Adrenal gland (tissue), 12 donors: ENCODE results near the gene SMTNL1. TPM values are rescaled to one million over a fixed set of nuclear protein-coding genes. Genes with fewer than 3 reads are reported as not detected.

Experiments used
- DNase-seq, 7 donors: peaks; one replicate each; pipeline ENCODE4 v3.0.0-alpha.2; 2019 to 2020
- H3K27ac ChIP-seq, 5 donors: fragments of 200-600 bp; sonication (generic) in 4 of 5; 1 replicate in 3 of 5; 2 replicates in 2 of 5; pipeline versions ENCODE4 v1.5.1 to v1.8.0; 2016 to 2020; ENCODE audit warnings: mild to moderate bottlenecking in 1 of 5
- H3K27me3 ChIP-seq: fragments of 200-600 bp; 2 replicates; pipeline ENCODE4 v1.8.0; 2021
- H3K36me3 ChIP-seq, 2 donors: fragments of 200-600 bp; replicated peaks in 1 of 2; 1 replicate in 1 of 2; 2 replicates in 1 of 2; pipeline versions ENCODE4 v1.5.1 to v1.8.0; 2018 to 2022
- H3K4me1 ChIP-seq, 2 donors: fragments of 200-600 bp; replicated peaks in 1 of 2; 1 replicate in 1 of 2; 2 replicates in 1 of 2; pipeline versions ENCODE4 v1.5.1 to v1.8.0; 2018 to 2021
- H3K4me3 ChIP-seq, 4 donors: fragments of 200-600 bp; sonication (generic) in 3 of 4; one replicate each; pipeline ENCODE4 v1.5.1; 2016 to 2018
- H3K9me3 ChIP-seq, 3 donors: fragments of 200-600 bp; sonication (generic) in 1 of 3; replicated peaks in 1 of 3; 1 replicate in 2 of 3; 2 replicates in 1 of 3; pipeline versions ENCODE4 v1.5.1 to v1.8.0; 2016 to 2021
- CTCF ChIP-seq, 6 experiments: fragments of 450-650 bp in 4 of 6; fragments of 200-600 bp in 2 of 6; sonication (generic) in 1 of 6; IDR thresholded peaks; 1 replicate in 5 of 6; 2 replicates in 1 of 6; pipeline versions ENCODE4 v1.5.1 to v1.8.0; 2016 to 2021; ENCODE audit warnings: antibody characterized with exemption in 6 of 6, mild to moderate bottlenecking in 2 of 6, moderate library complexity in 1 of 6
- POLR2A ChIP-seq, 2 donors: fragments of 450-650 bp; IDR thresholded peaks; one replicate each; pipeline ENCODE4 v1.6.1; 2017; ENCODE audit warnings: antibody characterized with exemption in 2 of 2, mild to moderate bottlenecking in 2 of 2, moderate library complexity in 1 of 2
- WGBS, 4 donors: extraction: QIAGEN DNeasy Blood & Tissue Kit in 2 of 4; methylation state at CpG; one replicate each; pipeline versions ENCODE4 v1.1.5 to v1.1.7; 2013 to 2017; 5-methylcytosine and 5-hydroxymethylcytosine counted together
- intact Hi-C, 2 donors: fragments of 100-400 bp; cut with DNase I; formaldehyde crosslinking; loops; one replicate each; pipeline versions ENCODE4 v1.14.1 to v1.15.0; 2022 to 2023
- polyA plus RNA-seq, 3 donors: library from polyadenylated mRNA; stranded (reverse); fragments of 200-250 nt in 2 of 3; fragments of 350-450 nt in 1 of 3; fragmentation: Illumina TruSeq in 1 of 3; extraction: RNeasy Lipid Tissue Mini Kit (QIAGEN cat#74804) in 1 of 3; gene quantifications; one replicate each; pipeline ENCODE4 v1.2.3, GENCODE V29; 2013 to 2014
- total RNA-seq, 9 donors: library from RNA; depleted of rRNA in 4 of 9; stranded (reverse); fragments of >200 nt in 4 of 9; fragments of 120-200 nt in 1 of 9; fragmentation: NEBNext Ultra II Directional in 1 of 9; extraction: Animal tissue kit (Norgen Biotek cat#: 25700) in 1 of 9; gene quantifications; one replicate each; pipeline versions ENCODE4 v1.1.0 to v1.2.4, GENCODE V29; 2013 to 2023
- donor health status: healthy with polysubstance abuse.
- donor health status: Bipolar disorder and iron deficiency.
- donor health status: DM: yes; HTN: yes; CAD: no.
- donor health status: DM: no; HTN: no; CAD: no.
- donor health status: DM: no; HTN: no; CAD: no.
- donor health status: DM: yes; HTN: yes; CAD: no.

SMTNL1 gene
- total and polyA plus RNA-seq, 12 donors = 0.30 TPM; not detected in 11

- intact Hi-C loops = loop anchor here in 1 of 2 donors (10.0 kb wide), 1 partner anchor 48 kb away; the partner anchor contains the start of gene YPEL4
- Histone ChIP-seq H3K9me3 (no peaks in the 10 kb centered on the region), H3K27me3 (no peaks in the 10 kb centered on the region), H3K36me3 (no peaks in the 10 kb centered on the region), H3K4me1 (no peaks in the 10 kb centered on the region), H3K4me3 (no peak overlapping the region), H3K27ac (peak overlapping the region in 1 of 5 donors; percentile 10)
- TF ChIP-seq CTCF (IDR thresholded peaks at IDR 0.05) = no peak
- DNase-seq = no peak
- WGBS, 4 donors = 44 to 64% (median 56%) methylated on average over 5 of the region's 5 CpGs
Measured at GRCh38 chr11:57596266-57596885, 59.0 kb downstream of the SMTNL1 start.

GRCh38 chr11:57597461-57597915 is 60.1 kb downstream of the SMTNL1 start, which contains the start of gene SERPING1:
Gene SERPING1 (plus strand): TSS chr11:57597685. CDS start chr11:57598271, 586 bp downstream.
- Histone ChIP-seq H3K9me3 (no peaks in the 10 kb centered on the region), H3K27ac (peak within 1 kb of the TSS in 4 of 5 donors; percentile 51 to 94 (median 66)), H3K4me3 (peak within 1 kb of the TSS in 3 of 4 donors; percentile 14 to 64 (median 56)), H3K36me3 (no peaks in the 10 kb centered on the region), H3K4me1 (no peaks in the 10 kb centered on the region), H3K27me3 (no peaks in the 10 kb centered on the region)
- DNase-seq = peak; percentile 32 to 76 (median 50)
- WGBS, 4 donors = 38 to 63% (median 39%) methylated on average over 6 to 10 of the region's 10 CpGs
- TF ChIP-seq POLR2A (IDR thresholded peaks at IDR 0.05) (no peak), CTCF (IDR thresholded peaks at IDR 0.05) (no peak)
- intact Hi-C loops = loop anchor here in 1 of 2 donors (10.0 kb wide), 1 partner anchor 47 kb away; the partner anchor contains the start of gene YPEL4

GRCh38 chr11:57597916-57598830 is 60.8 kb downstream of the SMTNL1 start:
- Histone ChIP-seq H3K27ac (peak overlapping the region in 4 of 5 donors; percentile 51 to 94 (median 66)), H3K27me3 (no peaks in the 10 kb centered on the region), H3K9me3 (no peaks in the 10 kb centered on the region), H3K36me3 (no peaks in the 10 kb centered on the region), H3K4me3 (peak overlapping the region in 3 of 4 donors; percentile 14 to 64 (median 56)), H3K4me1 (no peaks in the 10 kb centered on the region)
- WGBS, 4 donors = 7 to 11% (median 9%) methylated on average over 22 to 33 of the region's 33 CpGs
- intact Hi-C loops = loop anchor here in 1 of 2 donors (10.0 kb wide), 1 partner anchor 47 kb away; the partner anchor contains the start of gene YPEL4
- TF ChIP-seq POLR2A (IDR thresholded peaks at IDR 0.05) (no peak), CTCF (IDR thresholded peaks at IDR 0.05) (no peak)
- peak; percentile 38 to 72 (median 52) for DNase-seq

GRCh38 chr11:57598831-57599155 is 61.4 kb downstream of the SMTNL1 start:
- no peaks in the 10 kb centered on the region for H3K27me3 ChIP-seq
- peak overlapping the region in 2 of 5 donors; percentile 78 to 94 for H3K27ac ChIP-seq
- TF ChIP-seq POLR2A (IDR thresholded peaks at IDR 0.05) = no peak
- no peak for TF ChIP-seq CTCF (IDR thresholded peaks at IDR 0.05)
- WGBS, 4 donors = 59 to 66% (median 62%) methylated on average over 5 of the region's 5 CpGs
- no peaks in the 10 kb centered on the region for H3K4me1 ChIP-seq
- H3K36me3 ChIP-seq = no peaks in the 10 kb centered on the region
- intact Hi-C loops = loop anchor here in 1 of 2 donors (10.0 kb wide), 1 partner anchor 46 kb away; the partner anchor contains the start of gene YPEL4
- H3K9me3 ChIP-seq = no peaks in the 10 kb centered on the region
- DNase-seq = no peak
- peak overlapping the region in 1 of 4 donors; percentile 64 for H3K4me3 ChIP-seq
